ENCODE measurements around the gene MARCKSL1.

MARCKSL1 gene

GRCh38 chr1:32352239-32352745 lies 16.3 kb upstream of the MARCKSL1 start:
- no peak for ATAC-seq

DNA sequence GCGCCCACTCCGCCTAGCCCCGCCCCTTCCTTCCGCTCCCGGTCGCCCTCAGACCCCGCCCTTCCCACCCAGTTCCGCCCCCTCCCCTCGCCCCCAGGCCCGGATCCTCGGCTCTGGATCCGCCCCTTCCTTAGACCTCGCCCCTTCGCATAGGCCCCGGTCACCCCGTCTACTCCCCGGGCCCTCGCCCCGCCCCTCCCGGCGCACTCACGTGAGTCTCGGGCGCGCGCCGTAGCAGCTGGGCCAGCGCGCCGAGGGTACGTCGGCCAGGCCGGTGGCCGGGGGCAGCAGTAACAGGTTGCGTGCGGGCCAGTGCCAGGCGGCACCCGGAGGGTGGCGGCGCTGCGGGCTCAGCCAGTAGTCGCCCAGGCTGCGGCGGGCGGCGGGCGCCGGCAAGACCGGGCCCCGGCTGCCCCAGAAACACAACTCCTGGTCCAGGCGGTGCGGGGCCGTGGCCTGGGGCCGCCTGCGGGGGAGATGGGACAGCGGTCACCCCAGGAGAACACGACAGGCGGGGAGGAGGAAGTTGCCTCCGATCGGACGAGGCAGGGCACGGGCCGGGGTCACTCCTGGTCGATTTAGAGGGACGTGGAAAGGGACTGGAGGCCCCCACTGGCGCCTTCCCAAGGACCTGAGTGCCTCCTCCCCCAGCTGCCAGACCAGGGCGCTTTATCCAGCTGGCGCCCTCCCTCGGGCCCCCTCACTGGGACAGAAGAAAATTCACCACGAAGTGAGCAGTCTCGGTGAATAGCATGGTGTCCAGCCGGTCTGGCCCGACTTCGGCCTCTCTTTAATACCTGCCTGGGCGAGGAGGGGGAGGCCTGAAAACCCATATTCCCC lies 15.6 kb upstream of the MARCKSL1 start:
- ATAC-seq, result peak; percentile 97 to 98

GRCh38 chr1:32350785-32351398 lies 14.9 kb upstream of the MARCKSL1 start:
- peak; percentile 54 to 58 for ATAC-seq

- ATAC-seq, result no peak
Measured at GRCh38 chr1:32349211-32349708, 13.2 kb upstream of the MARCKSL1 start.

GRCh38 chr1:32346532-32347157 lies 10.6 kb upstream of the MARCKSL1 start:
- no peak for ATAC-seq

DNA sequence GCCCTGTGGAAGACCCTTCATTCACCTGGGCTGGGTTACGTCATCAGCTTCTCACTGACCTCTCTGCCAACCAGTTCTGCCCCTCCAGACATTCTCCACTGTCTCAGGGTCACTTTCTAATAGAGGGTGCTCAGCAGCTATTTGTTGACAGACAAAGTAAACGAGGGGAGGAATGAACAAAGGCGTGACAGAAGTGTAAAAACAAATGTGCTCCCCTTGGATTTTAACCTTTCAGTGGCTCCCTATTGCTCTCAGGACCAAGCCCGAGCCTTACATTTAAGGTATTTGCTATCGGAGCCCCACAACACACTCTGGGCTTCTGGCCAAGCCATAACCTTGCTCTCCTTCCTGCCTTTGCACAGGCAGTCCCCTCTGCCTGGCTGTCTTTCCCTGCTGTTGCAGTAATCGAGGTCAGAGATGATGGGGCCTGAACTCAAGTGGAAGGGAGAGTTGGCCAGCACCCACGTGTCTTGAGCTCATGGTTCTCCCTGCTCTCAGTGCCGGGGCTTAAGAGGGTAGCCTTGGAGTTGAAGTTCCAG lies 9.3 kb upstream of the MARCKSL1 start:
- no peak for ATAC-seq

DNA sequence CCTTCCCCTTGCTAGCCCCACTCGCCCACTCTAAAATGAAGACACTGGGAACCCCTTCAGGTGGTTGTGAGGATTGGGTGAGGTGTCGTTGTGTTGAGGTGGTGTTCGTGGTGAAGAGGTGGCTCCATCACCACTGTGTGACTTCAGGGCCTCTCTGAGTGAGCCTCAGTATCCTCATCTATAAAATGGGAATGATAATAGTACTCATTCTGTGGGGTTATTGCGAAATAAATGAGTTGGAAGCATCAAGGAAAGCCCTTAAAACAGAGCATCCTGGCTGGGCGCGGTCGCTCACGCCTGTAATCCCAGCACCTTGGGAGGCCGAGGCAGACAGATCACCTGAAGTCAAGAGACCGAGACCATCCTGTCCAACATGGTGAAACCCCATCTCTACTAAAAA lies 6.7 kb upstream of the MARCKSL1 start:
- no peak for ATAC-seq

GRCh38 chr1:32341971-32342370 lies 5.9 kb upstream of the MARCKSL1 start:
- ATAC-seq, result no peak

DNA sequence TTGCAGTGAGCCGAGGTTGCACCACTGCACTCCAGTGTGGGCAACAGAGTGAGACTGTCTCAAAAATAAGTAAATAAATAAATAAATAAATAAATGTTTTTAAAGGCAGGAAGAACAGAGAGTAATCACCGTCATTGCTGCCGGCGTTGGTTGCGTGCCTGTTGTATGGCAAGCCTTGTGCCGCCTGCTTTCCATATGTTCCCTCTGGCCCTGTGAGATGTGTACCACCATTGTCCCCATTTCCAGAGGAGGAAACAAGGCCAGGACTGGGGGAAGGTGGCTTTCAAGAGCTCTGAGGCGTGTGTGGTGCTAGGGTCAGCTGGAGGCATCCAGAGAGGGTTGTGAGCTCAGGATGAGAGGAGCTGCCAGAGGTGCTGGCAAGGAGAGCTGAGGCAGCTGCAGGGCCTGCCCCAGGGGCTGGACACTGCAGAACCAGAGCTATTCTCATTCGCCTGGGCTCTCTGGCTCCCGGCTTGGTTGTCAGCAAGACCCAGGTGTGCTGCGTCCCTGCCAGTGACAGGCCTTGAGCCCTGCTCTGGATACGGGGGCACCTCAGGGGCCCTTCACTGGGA lies 5.2 kb upstream of the MARCKSL1 start:
- ATAC-seq, result no peak

DNA sequence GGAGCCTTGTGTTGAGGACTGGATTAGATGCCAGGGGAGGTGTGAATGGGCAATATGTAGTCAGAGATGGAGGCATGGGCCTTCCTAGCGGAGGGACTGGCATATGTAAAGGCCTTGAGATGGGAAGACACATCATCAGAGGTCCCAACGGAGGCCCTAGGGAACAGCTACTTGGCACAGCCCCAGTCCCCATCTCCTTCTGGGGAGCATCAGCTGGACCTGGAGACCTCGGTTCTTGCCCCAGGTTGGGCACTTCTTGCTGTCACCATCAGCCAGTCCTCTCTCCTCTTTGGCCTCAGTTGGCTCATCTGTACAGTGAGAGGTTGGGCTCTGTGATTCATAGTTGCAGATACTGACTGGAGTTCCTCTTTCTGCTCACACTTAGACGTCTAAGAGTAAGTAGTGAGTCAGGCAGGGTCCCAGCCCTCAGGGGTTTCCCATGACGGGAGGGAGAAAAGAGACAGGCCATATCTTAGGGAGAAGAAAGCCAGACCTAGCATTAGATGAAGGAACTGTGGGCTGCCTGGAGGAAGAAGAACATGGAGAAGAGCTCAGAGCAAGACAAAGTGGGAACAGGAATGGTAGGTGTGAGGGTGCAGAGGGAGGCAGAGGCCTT lies 3.4 kb upstream of the MARCKSL1 start:
- ATAC-seq, result peak; percentile 78 to 82

DNA sequence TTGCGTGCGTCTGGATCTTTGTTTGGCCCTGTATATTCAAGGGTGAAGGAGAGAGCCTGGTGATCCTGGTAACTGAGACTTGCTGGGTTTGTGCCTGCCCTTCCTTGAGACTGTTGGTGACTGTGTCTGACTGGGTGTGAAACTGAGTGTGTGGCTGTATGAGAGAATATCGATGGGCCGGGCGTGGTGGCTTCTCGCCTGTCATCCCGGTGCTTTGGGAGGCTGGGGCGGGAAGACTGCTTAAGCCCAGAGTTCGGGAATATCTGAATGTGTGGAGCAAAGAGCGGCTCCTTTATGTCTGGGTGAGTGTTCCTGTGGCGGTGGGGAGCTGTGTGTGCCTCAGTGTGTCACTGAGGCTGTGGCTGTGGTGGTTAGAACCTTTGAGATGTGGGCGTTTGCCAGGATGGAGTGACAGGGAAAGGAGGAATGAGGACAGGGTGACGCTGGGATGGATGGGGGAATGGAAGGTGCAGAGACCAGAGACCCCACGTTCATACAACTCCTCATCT lies 2.7 kb upstream of the MARCKSL1 start:
- ATAC-seq, result no peak

GRCh38 chr1:32337855-32338636 lies 2.0 kb upstream of the MARCKSL1 start:
- no peak for ATAC-seq

GRCh38 chr1:32336963-32337675 lies 1.1 kb upstream of the MARCKSL1 start:
- ATAC-seq, result peak; percentile 19 to 31

GRCh38 chr1:32336591-32336932 lies 529 bp upstream of the MARCKSL1 start:
- no peak for ATAC-seq

DNA sequence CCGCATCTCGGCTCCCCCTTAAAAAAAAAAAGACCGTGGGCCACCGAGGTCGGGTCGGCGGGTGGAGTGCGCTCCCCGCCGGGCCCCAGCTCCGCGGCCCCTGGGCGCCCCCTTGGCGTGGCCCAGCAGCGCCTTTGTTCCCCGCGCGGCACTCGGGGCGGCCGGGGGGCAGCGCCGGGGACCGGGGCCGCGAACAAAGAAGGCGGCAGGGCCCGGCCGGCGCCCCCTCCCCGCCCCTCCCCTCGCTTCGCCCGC lies 571 bp downstream of the MARCKSL1 start:
- ATAC-seq, result peak; percentile 4 to 5

DNA sequence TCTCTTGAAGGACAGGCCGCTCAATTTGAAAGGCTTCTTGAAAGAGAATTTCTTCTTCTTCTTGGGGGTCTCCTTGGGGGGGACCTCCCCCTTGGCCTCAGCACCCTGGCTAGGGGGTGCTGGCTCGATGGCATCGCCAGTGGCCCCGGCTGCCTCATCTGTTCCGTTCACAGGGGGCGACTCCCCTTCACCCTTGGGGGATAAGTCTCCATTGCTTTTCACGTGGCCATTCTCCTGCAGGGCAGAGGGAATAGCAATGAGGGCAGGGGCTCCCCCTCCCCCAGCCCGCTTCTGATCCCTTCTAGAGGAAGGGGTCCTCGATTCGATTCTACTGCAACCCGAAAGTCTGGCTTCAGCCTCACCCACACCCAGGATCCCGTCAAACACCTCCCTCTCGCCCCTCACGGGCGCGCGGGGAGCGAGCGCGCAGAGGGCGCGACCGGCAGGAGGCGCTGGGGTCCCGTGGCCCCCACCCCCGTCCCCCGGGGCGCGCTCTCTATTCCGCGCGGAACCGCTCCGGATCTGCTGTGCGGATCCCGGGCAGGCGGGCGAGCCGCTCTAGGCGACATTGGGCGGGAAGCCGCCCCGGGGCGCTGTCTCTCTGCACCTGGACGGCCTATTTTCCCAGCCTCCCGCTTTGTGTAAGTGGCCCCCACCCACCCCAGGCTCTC lies 1.0 kb downstream of the MARCKSL1 start:
- ATAC-seq, result peak; percentile 32 to 41

- ATAC-seq, result no peak
Measured at GRCh38 chr1:32334274-32334861, 1.7 kb downstream of the MARCKSL1 start.

- ATAC-seq, result no peak
Measured at GRCh38 chr1:32333251-32333963, 2.6 kb downstream of the MARCKSL1 start.
